HG03565 (cell line): ENCODE data around the gene SMARCC2.
"Not testable (repeated sequence)": the region's sequence is repeated elsewhere in the genome, so short reads cannot be mapped to it uniquely, and the experiment has no call there.

ENCODE experiments used
- ATAC-seq: cut with Tn5 transposase; IDR thresholded peaks from one replicate; pipeline ENCODE4 v1.9.1; 2021; ENCODE audit warnings: mild to moderate bottlenecking, moderate library complexity; ENCODE audit not compliant: unreplicated experiment

Gene SMARCC2

GRCh38 chr12:56165369-56165768 lies 23.9 kb downstream of the SMARCC2 start:
- ATAC-seq: no peak

- no peak for ATAC-seq
These were observed 24.9 kb downstream of the SMARCC2 start for GRCh38 chr12:56164345-56164729.

- ATAC-seq: no peak
These were observed 25.5 kb downstream of the SMARCC2 start for GRCh38 chr12:56163533-56164344.

GRCh38 chr12:56162468-56163290 lies 26.6 kb downstream of the SMARCC2 start:
- no peak for ATAC-seq

- ATAC-seq: no peak
These were observed 27.5 kb downstream of the SMARCC2 start for GRCh38 chr12:56161690-56162351.

- ATAC-seq: no peak
These were observed 28.2 kb downstream of the SMARCC2 start for GRCh38 chr12:56160894-56161689.

GRCh38 chr12:56160193-56160763 lies 29.0 kb downstream of the SMARCC2 start:
- no peak for ATAC-seq

- no peak for ATAC-seq
These were observed 29.6 kb downstream of the SMARCC2 start for GRCh38 chr12:56159482-56160192.

- ATAC-seq: no peak
These were observed 30.3 kb downstream of the SMARCC2 start for GRCh38 chr12:56158926-56159461.

GRCh38 chr12:56158029-56158925 lies 31.0 kb downstream of the SMARCC2 start, which contains the start of gene MYL6:
Gene MYL6 (plus strand): TSS chr12:56158359. CDS start chr12:56158402, 43 bp downstream.
- peak; percentile 83 for ATAC-seq

GRCh38 chr12:56157201-56158028 lies 31.9 kb downstream of the SMARCC2 start:
- peak; percentile 18 for ATAC-seq

GRCh38 chr12:56156464-56157200 lies 32.7 kb downstream of the SMARCC2 start:
- ATAC-seq: not testable (repeated sequence)

- no peak for ATAC-seq
These were observed 33.9 kb downstream of the SMARCC2 start for GRCh38 chr12:56155256-56155845.

- ATAC-seq: no peak
These were observed 34.5 kb downstream of the SMARCC2 start for GRCh38 chr12:56154818-56155217.

- no peak for ATAC-seq
These were observed 35.0 kb downstream of the SMARCC2 start for GRCh38 chr12:56154246-56154771.

GRCh38 chr12:56153678-56154065 lies 35.6 kb downstream of the SMARCC2 start:
- no peak for ATAC-seq
